Fibroblast of pulmonary artery (primary cell): Measurements from ENCODE around the gene ODAD3.
A peak's percentile ranks its signal among the peaks of the same experiment; 100 is the strongest.

Source experiments
- DNase-seq: peaks from one replicate; pipeline ENCODE4 v3.0.0-alpha.2; 2010; ENCODE audit warnings: low read depth
- H3K4me3 ChIP-seq: replicated peaks from 2 replicates; pipeline ENCODE4 v1.5.1; 2011; ENCODE audit warnings: low read depth, mild to moderate bottlenecking, control low read depth, low read length, moderate library complexity
- TF ChIP-seq, protein P1 (sequence below): IDR thresholded peaks from 2 replicates; pipeline ENCODE4 v1.5.1; 2011; ENCODE audit warnings: mild to moderate bottlenecking, control low read depth, low read length, inconsistent platforms; ENCODE audit errors: missing control alignments

ODAD3 gene

DNA sequence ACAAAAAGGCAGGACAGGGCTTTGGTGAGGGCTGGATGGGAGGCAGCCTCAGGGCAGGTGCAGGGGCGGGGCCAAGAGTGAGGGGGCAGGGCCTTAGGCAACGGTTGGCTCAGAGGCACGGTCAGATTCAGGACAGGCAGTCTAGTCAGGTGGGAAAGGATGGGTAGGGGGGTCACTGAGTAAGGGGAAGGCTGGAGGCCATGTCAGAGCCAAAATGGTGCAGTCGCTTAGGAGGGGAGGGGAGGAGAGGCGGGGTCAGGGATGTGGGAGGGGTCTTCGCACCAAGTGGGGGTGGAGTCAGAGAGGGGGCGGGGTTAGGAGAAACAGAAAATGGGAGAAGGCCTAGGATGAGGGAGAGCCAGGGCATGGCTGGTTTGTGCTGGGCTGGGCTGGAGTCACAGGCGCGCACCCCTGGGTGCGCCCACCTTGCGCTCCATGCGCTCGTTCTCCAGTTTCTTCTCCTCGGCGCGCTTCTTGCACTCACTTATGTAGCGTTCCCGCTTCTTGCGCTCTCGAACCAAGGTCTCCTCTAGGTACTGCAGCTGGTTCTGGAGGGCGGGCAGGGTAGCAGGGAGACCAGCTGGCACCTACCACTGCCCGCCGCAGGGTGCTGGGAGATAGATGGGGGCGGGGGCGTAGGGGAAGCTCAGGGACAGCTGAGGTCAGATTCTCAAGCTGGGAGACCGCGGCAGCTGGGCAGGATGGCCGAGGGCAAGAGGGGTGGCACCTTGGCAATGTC lies 9.0 kb downstream of the ODAD3 start:
- no peak overlapping the region for H3K4me3 ChIP-seq
- TF ChIP-seq, protein P1, sequence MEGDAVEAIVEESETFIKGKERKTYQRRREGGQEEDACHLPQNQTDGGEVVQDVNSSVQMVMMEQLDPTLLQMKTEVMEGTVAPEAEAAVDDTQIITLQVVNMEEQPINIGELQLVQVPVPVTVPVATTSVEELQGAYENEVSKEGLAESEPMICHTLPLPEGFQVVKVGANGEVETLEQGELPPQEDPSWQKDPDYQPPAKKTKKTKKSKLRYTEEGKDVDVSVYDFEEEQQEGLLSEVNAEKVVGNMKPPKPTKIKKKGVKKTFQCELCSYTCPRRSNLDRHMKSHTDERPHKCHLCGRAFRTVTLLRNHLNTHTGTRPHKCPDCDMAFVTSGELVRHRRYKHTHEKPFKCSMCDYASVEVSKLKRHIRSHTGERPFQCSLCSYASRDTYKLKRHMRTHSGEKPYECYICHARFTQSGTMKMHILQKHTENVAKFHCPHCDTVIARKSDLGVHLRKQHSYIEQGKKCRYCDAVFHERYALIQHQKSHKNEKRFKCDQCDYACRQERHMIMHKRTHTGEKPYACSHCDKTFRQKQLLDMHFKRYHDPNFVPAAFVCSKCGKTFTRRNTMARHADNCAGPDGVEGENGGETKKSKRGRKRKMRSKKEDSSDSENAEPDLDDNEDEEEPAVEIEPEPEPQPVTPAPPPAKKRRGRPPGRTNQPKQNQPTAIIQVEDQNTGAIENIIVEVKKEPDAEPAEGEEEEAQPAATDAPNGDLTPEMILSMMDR, result no peak
- DNase-seq, result no peak

DNA sequence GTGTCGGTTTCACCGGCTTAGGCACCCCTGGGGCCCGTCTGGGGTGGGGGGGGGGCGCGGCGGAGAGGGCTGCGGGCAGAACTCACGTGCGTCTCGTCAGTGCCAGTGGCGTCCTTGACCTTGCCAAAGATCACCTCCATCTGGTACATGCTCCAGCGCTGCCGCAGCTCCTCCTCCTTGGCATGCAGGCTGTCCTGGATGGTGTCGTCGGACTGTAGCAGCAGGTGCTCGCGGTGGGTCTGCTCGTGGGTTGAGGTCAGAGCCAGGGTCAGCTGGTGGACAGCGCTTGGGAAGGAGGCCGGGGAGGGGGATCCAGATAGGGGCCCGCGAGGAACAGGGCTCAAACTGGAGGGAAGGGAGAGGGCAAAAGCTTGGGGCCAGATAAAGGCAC lies 11.1 kb downstream of the ODAD3 start:
- H3K4me3 ChIP-seq, result no peak overlapping the region

DNA sequence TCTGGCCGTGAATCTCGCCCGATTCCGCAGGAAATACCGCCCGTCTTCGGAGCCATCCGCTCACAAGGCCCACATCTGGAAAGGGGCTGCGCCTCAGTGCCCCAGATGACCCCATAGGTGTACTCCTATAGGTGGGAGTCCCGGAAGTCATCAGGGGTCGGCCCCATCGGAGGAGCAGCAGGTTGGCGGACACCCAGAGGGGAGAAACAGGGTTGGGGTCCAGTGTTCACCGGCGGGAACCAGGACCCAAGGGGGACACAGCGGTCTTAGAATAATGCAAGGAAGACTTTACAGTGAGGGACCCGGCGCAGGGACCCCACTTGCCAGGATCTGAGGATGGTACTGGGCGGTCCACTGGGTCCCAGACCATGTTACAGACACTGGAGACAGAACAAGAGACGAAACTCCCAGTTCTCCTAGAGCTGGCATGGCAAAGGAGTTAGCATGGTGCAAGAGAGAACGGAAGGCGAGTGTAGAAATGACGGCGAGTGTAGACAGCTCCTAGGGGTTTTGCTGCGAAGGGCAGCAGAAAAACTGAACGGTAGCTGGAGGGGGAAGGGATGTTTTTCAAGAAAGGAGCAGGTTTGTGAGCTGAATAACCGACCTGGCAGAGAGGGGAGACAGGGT lies 11.6 kb downstream of the ODAD3 start:
- H3K4me3 ChIP-seq, result no peak overlapping the region
- DNase-seq, result no peak
- TF ChIP-seq, protein P1, result no peak

More for the DNA sequence above, 11.1 kb downstream of the ODAD3 start:
- TF ChIP-seq, protein P1, result no peak
- no peak for DNase-seq

GRCh38 chr19:11422163-11423065 lies 12.5 kb downstream of the ODAD3 start:
- H3K4me3 ChIP-seq, result no peak overlapping the region

GRCh38 chr19:11421371-11422098 lies 13.4 kb downstream of the ODAD3 start:
- TF ChIP-seq, protein P1, result no peak
- no peak for DNase-seq
- no peak overlapping the region for H3K4me3 ChIP-seq

More at GRCh38 chr19:11422163-11423065, 12.5 kb downstream of the ODAD3 start:
- TF ChIP-seq, protein P1, result no peak
- peak; percentile 61 for DNase-seq
